GM19099 (cell line): ENCODE data around the gene FABP3.

Experiments
- POLR2A ChIP-seq: IDR thresholded peaks from 3 replicates; pipeline ENCODE4 v1.6.1; 2011; ENCODE audit warnings: low read depth; ENCODE audit not compliant: insufficient read length; ENCODE audit errors: extremely low read depth

Gene FABP3

DNA sequence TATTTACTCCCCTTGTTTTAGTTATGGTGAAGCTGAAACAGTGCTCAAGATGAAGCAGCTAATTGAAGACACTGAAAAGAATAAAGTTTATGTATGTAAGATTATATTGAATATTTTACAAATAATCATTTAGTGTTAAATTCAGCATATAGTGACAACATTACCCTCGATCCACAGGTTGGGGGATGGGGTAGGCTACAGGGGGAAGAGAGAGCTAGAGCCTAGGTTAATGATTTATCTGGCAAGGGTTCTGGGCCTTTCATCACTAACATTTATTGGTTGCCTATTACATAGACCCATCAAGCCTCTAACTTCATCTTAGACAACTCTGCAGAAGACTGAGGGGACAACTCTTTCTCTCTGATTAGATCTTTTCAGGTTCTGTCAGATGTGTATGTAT, 54.7 kb downstream of the FABP3 start:
- TF ChIP-seq POLR2A: no peak

DNA sequence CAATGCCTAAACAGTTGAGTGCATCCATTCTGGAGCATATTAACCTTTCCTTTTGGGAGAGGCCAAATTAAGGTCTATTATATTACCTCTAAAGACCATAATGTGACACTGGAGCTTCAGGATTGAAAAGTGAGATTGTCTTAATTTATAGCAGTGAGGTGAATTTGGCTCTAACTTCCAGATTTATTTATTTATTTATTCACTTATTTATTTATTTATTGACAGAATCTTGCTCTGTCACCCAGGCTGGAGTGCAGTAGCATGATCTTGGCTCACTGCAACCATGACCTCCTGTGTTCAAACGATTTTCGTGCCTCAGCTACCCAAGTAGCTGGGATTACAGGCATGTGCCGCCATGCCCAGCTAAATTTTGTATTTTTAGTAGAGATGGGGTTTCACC, 57.0 kb downstream of the FABP3 start:
- no peak for TF ChIP-seq POLR2A
